OCI-LY1 (cell line): ENCODE measurements around the gene IGFBP1.

Experiments
- CTCF ChIP-seq: fragments of 200-600 bp; sonication (generic), shearing (Covaris generic); IDR thresholded peaks from 2 replicates; pipeline ENCODE4 v1.5.1; 2017; ENCODE audit warnings: mild to moderate bottlenecking, antibody characterized with exemption, low read length, moderate library complexity, mixed read lengths
- EZH2 ChIP-seq: fragments of 200-600 bp; sonication (generic), shearing (Covaris generic); IDR thresholded peaks from 2 replicates; pipeline ENCODE4 v1.8.0; 2017; ENCODE audit warnings: borderline replicate concordance, mixed run types, mild to moderate bottlenecking, antibody characterized with exemption, low read length, moderate library complexity, mixed read lengths

- TF ChIP-seq CTCF (no peak), EZH2 (no peak)
Observed at GRCh38 chr7:45937862-45938261, 49.6 kb downstream of the IGFBP1 start.
